ENCODE measurements around the gene SPINT2.

Gene SPINT2

GRCh38 chr19:38270587-38271167 is 6.3 kb downstream of the SPINT2 start:
- DNase-seq, result no peak

- DNase-seq, result no peak
Observed at GRCh38 chr19:38273499-38273898, 9.1 kb downstream of the SPINT2 start.

- no peak for DNase-seq
Observed at GRCh38 chr19:38274739-38275138, 10.4 kb downstream of the SPINT2 start.

GRCh38 chr19:38276942-38277517 is 12.7 kb downstream of the SPINT2 start:
- DNase-seq, result no peak

- no peak for DNase-seq
Observed at GRCh38 chr19:38277549-38277948, 13.2 kb downstream of the SPINT2 start.

GRCh38 chr19:38277969-38278680 is 13.8 kb downstream of the SPINT2 start:
- DNase-seq, result no peak

- no peak for DNase-seq
Observed at GRCh38 chr19:38278751-38279150, 14.4 kb downstream of the SPINT2 start.

GRCh38 chr19:38280030-38280921 is 15.9 kb downstream of the SPINT2 start:
- no peak for DNase-seq

- no peak for DNase-seq
Observed at GRCh38 chr19:38281811-38282566, 17.6 kb downstream of the SPINT2 start.

GRCh38 chr19:38283271-38283670 is 18.9 kb downstream of the SPINT2 start:
- DNase-seq, result no peak

GRCh38 chr19:38284422-38284821 is 20.0 kb downstream of the SPINT2 start:
- peak; percentile 89 for DNase-seq

GRCh38 chr19:38285567-38285966 is 21.2 kb downstream of the SPINT2 start:
- no peak for DNase-seq

GRCh38 chr19:38287604-38288003 is 23.2 kb downstream of the SPINT2 start:
- peak; percentile 99 for DNase-seq

- no peak for DNase-seq
Observed at GRCh38 chr19:38288123-38288855, 23.9 kb downstream of the SPINT2 start.

GRCh38 chr19:38289955-38290354 is 25.6 kb downstream of the SPINT2 start:
- no peak for DNase-seq

GRCh38 chr19:38290631-38291147 is 26.3 kb downstream of the SPINT2 start:
- peak; percentile 91 for DNase-seq

- no peak for DNase-seq
Observed at GRCh38 chr19:38291855-38292254, 27.5 kb downstream of the SPINT2 start.

- no peak for DNase-seq
Observed at GRCh38 chr19:38293281-38293680, 28.9 kb downstream of the SPINT2 start.

GRCh38 chr19:38294090-38294489 is 29.7 kb downstream of the SPINT2 start:
- DNase-seq, result no peak

GRCh38 chr19:38298821-38299680 is 34.7 kb downstream of the SPINT2 start:
- no peak for DNase-seq

All from MV-4-11 (cell line).